Activated CD4-positive, CD25-positive, alpha-beta regulatory T cell treated with anti-CD3 and anti-CD28 coated beads, Interleukin-2, amount 50 U/mL, for 72 hours (primary cell): ENCODE data around the gene HOXA2.

Source experiments
- DNase-seq: peaks from one replicate; pipeline ENCODE4 v3.0.0; 2021

HOXA2 gene

DNA sequence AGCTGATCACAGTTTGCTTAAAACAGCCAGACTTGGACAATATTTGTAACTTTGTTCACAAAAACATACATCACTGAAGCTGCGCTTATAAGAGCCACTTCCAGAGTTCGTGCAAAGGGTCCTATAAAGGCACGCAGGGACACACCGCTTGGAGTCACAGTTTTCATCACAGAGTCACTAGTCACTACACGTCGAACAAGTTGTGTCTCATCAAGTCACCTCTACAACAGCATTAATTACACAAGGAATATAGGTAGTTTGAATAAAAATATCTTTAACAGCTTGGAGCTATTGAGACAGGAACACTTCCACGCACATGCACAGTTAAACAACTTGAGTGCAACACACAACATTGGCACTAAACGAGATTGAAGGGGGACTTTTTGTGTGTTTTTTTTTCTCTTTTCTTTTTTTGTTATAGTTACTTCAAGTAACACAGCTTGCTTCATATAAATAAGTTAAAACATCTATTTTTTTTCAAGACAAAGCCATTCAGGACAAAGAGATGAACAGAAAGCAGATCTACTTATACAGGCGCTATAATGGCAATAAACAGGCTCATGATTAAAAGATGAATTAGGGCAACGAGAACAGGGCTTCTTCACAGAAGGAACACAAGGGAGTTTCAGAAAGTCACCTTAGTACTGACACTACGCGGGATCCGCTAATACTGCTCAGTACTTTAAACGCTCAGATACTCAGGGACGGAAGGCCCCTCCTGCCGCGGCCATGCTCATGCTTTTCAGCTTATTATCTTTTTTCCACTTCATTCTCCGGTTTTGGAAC is 38.8 kb upstream of the HOXA2 start:
- no peak for DNase-seq

- DNase-seq = no peak
These were observed 37.8 kb upstream of the HOXA2 start for GRCh38 chr7:27140126-27140857.

- no peak for DNase-seq
These were observed 37.0 kb upstream of the HOXA2 start for GRCh38 chr7:27139334-27140125.

DNA sequence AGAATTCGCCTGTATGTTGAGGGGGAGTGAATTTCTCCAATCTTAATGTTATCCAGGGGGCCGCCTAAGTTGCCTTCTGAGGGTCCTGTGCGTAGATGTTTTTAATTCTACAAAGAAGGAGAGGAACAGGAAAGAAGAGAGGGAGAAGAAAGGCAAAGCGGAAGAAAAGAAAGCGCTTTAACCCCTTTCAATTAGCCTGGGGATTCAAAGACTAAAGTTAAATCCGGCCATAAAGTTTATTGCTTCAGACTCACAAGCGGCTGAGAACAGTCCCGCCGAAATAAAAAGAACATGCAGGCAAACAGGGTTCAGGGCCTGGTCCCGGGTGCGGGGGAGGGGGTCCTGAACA is 36.5 kb upstream of the HOXA2 start:
- DNase-seq = no peak

DNA sequence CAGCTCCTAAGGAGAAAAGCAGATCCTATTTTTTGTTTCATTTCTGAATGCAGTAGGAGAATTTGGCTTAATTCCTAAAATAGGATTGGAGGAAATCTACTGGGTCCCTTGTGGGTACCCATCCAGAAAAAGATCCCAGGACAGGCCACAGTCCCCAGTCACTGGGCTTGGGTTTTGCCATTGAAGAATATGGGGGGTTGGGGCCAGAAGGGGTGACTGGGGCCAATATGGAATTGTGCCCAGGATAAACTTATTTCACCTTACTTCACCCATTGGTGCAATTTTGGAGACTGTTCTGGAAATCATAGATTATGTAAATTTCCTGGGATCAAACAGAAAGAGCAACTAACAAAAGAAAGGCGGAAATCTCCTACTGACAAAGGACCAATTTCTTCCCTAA is 36.0 kb upstream of the HOXA2 start:
- no peak for DNase-seq

- no peak for DNase-seq
These were observed 35.3 kb upstream of the HOXA2 start for GRCh38 chr7:27137640-27138315.

GRCh38 chr7:27134392-27134791 is 31.9 kb upstream of the HOXA2 start:
- DNase-seq = no peak

DNA sequence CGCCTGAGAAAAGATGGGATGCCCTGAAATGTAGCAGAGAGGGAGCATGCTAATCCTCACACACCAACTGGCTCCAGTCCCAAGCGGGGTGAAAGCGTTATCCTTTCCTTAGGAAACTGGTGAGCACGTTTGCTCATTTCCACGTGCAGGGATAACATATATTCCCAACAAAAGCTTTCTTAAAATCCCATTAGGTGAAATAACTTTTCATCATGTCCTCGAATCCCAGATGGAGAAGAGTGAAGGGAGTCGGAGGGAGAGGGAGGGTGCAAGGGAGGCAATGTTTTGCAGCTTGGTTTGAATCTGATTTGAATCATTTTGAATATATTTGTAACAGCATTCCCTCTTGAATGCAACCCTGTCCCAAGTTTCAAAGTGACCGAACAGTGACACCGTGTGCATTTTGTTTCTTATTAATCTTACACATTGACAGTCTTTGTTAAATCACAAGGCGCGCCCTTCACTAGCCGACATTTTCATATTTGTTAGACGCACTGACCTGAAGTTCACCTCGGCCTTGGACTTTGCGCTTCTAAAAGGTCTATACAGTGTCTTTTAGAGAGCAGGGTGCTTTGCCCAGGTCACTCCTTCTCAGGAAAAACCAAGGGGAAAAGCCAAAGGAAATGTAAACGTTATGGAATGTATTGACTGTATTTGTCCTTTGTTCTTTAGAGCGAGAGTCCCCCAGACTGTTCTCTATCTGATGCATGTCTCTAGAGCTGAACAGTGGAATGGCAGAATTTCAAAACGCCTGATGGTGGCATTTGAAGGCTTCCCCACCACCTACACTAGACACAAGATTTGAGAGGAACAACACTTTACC is 31.1 kb upstream of the HOXA2 start:
- DNase-seq = no peak

- no peak for DNase-seq
These were observed 30.5 kb upstream of the HOXA2 start for GRCh38 chr7:27132978-27133377.

DNA sequence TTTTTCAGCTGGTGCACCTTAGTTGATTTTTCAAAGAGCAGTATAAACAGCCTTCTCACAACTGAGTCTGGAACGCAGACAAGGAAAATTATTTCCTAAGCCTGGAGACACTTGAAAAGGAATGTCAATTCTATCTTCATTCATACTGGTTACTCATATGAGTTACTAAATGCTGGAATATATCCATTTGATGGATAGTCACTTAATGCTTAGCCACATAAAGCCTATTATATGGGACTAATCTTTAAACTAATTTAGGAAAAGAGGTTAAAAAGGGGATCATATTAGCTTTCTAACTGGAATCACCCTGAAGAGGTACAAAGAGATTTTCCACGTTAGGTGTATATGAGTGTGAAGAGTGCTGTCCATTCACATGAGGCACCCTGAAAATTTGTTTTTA is 29.7 kb upstream of the HOXA2 start:
- no peak for DNase-seq

- DNase-seq = no peak
These were observed 28.9 kb upstream of the HOXA2 start for GRCh38 chr7:27131390-27131819.

GRCh38 chr7:27130540-27131389 is 28.3 kb upstream of the HOXA2 start, which contains the start of gene HOXA4:
Gene HOXA4, minus strand, starts transcription at chr7:27130757. Its CDS starts 24 bp downstream, at chr7:27130733.
- peak; percentile 87 for DNase-seq

DNA sequence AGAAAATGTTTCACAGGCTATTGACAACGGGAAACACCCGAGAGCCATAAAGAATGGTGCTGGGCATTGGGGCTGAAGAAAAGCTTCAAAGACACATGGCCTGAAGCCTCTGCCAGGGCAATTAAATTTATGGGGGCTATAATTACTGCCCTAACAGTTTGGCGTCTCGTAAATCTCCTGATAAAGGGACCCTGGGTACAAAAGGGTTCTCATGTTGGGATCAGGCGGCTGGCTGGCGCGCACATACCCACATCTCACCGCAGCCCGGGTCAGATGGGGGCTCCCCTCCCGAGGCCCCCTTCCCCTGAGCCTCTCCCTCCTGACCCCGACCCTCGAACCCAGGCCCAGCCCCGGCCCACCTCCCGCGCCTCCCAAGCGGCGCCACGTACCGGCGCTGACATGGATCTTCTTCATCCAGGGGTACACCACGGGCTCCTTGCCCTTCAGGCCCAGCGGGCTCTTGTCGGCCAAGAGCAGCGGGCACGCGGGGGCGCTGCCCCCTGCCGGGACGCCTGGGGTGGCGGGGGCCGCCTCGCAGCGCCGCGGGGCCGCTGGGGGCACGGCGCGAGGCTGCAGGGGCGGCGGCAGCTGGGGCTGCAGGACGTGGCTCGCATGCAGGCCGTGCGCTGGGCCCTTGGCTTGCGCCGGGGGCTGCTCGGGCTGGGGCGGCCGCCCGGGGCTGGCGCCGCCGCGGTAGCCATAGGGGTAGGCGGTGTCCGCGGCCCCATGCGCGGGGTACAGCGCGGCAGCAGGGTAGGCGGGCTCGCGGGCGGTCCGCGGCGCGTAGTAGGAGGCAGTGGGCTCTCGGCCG is 27.5 kb upstream of the HOXA2 start:
- no peak for DNase-seq

- DNase-seq = no peak
These were observed 26.6 kb upstream of the HOXA2 start for GRCh38 chr7:27128776-27129728.

GRCh38 chr7:27128034-27128433 is 25.6 kb upstream of the HOXA2 start:
- no peak for DNase-seq

- DNase-seq = no peak
These were observed 24.3 kb upstream of the HOXA2 start for GRCh38 chr7:27126596-27127327.

- DNase-seq = no peak
These were observed 23.5 kb upstream of the HOXA2 start for GRCh38 chr7:27125986-27126394.
